Mammary epithelial cell (primary cell): ENCODE results near the gene ANKRD30B.

Experiments
- CTCF ChIP-seq, 2 donors: IDR thresholded peaks in 1 of 2; conservative IDR thresholded peaks in 1 of 2; 2 replicates each; pipeline ENCODE4 v1.5.1; 2011 to 2012; ENCODE audit warnings: inconsistent platforms in 2 of 2, low read length in 2 of 2, mild to moderate bottlenecking in 2 of 2, control low read depth in 1 of 2, low read depth in 1 of 2; ENCODE audit not compliant: insufficient read depth in 1 of 2; ENCODE audit errors: extremely low read depth in 1 of 2
- EZH2 ChIP-seq: IDR thresholded peaks from 2 replicates; pipeline ENCODE4 v1.6.1; 2012; ENCODE audit warnings: low read length, inconsistent platforms, borderline replicate concordance

DNA sequence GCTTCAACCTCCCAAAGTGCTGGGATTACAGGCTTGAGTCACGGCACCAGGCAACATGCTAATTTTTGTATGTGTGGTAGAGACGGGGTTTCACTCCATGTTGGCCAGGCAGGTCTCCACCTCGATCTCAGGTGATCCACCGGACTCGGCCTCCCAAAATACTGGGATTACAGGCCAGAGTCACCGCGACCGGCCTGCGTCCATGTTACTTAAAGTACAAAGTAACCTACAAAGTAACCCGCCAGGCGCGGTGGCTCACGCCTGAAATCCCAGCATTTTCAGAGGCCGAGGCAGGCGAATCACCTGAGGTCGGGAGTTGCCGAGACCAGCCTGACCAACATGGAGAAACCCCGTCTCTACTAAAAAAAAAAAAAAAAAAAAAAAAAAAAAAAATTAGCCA, 1.1 kb upstream of the ANKRD30B start:
- TF ChIP-seq CTCF (conservative IDR thresholded peaks at IDR 0.05 in 1 of 2, IDR thresholded peaks at IDR 0.05 in 1 of 2; ENCODE audit: extremely low read depth in 1 of 2, insufficient read depth in 1 of 2, low read depth in 1 of 2, low read length in 2 of 2) (no peak), EZH2 (no peak)
